WI38 (cell line): Measurements from ENCODE around the gene ZBTB7C.

Experiments used
- H3K4me3 ChIP-seq: 2 replicates; pipeline ENCODE4 v1.5.1; 2011; ENCODE audit warnings: low read depth, mild to moderate bottlenecking, control low read depth, low read length
- TF ChIP-seq, protein P1 (sequence below): IDR thresholded peaks from 2 replicates; pipeline ENCODE4 v1.5.1; 2012; ENCODE audit warnings: low read depth, mild to moderate bottlenecking, control low read depth, low read length

The ZBTB7C gene

DNA sequence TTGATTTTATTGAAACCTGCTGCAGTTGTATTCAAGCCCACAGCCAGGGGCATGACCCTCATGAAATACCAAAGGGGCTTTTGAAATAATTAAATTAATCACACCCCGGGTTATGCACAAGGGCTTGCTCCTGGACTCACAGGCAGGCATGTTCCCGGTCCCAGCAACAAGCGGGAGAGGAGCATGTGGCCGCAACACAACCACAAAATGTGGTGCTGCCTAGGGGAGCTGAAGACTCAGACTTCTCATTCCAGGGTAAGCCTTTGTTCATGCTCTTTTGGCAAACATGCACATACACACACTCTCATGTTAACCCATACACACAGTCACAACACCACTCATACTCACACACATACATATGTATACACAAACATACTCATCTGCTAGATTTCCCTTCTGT, 245.1 kb downstream of the ZBTB7C start:
- no peak overlapping the region for H3K4me3 ChIP-seq
- TF ChIP-seq, protein P1, sequence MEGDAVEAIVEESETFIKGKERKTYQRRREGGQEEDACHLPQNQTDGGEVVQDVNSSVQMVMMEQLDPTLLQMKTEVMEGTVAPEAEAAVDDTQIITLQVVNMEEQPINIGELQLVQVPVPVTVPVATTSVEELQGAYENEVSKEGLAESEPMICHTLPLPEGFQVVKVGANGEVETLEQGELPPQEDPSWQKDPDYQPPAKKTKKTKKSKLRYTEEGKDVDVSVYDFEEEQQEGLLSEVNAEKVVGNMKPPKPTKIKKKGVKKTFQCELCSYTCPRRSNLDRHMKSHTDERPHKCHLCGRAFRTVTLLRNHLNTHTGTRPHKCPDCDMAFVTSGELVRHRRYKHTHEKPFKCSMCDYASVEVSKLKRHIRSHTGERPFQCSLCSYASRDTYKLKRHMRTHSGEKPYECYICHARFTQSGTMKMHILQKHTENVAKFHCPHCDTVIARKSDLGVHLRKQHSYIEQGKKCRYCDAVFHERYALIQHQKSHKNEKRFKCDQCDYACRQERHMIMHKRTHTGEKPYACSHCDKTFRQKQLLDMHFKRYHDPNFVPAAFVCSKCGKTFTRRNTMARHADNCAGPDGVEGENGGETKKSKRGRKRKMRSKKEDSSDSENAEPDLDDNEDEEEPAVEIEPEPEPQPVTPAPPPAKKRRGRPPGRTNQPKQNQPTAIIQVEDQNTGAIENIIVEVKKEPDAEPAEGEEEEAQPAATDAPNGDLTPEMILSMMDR = no peak

DNA sequence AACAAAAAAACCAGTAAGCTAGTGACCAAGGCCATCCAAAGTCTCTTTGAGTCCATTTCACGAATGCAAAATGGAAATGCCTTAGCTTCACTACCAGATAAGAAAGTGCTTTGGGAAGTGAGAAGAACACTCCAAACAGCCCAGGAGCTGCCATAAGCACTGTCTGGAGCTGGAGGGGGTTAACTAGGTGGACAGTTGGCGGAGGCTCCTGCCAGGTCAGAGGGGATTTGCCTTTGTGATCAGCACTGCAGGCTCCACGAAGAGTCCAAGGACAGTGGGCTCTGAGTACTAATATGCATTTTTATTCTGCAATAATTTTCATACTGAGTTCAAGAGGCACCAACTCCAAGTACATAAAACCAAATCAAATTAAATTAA, 245.5 kb downstream of the ZBTB7C start:
- H3K4me3 ChIP-seq = no peak overlapping the region
- TF ChIP-seq, protein P1 = no peak

DNA sequence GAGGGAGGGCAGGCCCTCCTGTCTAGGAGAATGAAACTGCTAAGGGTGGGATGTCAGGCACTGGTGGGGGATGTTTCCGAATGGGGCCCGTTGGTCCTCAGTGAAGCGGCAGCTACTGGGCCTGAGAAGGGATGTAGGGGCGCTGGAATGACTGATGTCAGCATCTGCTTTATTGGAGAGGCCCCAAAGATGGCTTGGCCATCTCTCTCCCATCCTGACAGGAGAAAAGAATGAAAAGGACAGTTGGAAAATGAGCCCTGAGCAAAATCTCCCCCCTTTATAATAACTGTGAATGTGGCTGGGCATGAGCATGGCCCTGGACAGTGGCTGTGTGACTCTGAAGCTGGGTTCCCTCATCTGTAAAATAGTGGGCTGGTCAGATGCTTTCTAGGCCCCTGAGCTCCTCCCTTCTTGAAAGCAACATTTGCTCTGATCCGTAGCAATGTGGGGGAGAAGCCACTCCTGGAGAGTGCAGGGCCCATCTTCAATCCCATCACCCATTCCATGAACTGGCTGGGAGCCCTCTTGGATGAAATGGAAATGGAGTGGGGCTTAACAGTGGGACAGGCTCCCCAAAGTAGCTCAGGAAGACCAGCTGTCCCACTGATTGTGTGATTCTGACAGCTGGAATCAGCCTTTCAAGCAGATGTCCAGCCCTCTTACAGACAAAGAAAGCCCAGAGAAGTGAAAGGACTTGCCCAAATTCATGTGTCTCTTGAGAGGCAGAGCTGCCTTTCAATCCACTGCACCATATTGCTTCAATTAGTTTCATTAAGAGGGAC, 246.0 kb downstream of the ZBTB7C start:
- H3K4me3 ChIP-seq = no peak overlapping the region
- TF ChIP-seq, protein P1 = no peak

DNA sequence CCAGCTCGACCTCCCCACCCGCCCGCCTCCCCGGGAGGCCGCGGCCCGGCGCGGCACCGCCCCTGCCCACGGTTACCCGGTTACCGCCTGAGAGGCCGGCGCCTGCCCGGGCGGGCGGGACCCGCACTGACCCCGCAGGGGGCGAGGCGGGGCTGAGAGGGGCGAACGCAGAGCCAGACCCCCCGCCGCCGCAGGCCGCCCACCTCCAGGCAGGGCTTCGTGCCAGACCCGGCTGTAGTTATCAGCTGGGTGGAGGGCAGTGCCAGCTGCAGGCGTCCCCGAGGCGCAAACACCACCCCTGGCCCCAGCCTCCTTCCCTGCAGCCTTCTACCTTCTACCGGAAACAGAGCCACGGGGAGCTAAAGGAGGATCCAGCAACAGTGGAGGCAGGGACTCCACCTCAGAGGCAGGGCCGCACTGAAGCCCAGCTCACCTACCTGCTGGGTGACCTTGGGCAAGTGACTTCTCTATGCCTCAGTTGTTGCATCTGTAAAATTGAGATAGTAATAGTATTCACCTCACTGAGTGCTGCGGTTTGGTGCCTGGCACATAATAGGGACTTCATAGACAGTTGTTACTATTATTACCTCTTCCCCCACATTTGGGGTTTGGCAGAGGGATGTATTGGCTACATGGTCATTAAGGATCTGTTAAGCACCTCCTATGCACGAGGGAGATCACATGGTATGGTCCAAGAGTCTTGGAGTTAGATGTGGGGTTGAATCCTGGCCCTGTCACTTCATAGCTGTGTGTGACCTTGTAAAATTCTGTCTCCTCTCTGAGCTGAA, 247.1 kb downstream of the ZBTB7C start:
- peak overlapping the region; percentile 48 for H3K4me3 ChIP-seq
- TF ChIP-seq, protein P1 = no peak

DNA sequence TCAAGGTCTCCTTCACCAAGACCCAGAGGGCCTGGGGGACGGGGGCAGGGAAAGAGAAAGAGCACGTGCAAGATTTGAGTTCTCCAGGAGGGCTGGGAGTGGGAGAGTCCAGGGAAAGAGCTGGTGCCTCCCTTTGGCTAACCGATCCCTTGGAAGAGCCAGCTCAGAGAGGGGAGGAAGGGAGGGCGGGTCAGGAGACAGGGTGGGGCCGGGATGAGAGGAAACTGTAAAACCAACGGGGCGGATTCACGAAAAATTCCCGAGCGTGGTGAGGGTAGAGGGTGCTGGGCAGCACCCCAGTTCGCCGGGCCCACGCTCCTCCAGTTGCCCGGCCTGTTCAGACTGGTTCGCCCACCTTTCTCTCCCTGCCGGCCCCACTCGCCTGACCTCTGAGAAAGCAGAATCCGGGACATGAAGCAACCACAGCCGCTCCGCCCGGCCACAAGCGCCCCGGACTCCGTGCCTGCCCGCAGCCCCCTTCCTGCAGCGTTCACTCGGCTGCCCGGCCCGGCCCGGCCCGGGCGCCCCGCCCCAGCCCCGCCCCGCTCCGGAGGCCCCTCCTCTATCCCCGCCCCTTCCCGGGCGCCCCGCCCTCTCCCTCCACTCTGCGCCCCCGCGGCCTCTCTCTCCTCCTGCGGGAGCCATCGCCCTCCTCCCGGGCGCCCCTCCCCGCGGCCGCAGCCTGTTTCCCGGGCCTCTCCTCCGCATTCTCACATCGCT, 247.8 kb downstream of the ZBTB7C start:
- peak overlapping the region; percentile 48 for H3K4me3 ChIP-seq
- TF ChIP-seq, protein P1 = no peak

DNA sequence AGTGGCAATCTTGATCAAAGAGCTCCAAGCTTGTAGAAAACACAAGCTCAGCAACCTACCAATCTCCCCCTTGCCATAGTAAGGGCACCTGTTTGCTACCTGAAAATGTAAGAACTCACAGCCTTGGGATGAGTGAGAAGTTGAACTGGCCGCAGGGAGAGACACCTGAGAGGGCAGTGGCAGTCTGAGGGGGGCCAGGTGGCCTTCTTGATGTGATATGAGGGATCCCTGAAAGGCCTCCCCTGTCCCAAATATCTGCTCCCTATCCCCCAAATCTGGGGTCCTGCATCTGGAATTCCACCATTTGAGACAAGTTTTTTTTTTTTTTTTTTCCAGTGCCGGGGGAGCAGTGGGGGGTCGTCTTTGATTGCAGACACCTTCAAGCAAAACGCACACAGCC, 248.6 kb downstream of the ZBTB7C start:
- TF ChIP-seq, protein P1 = no peak
- H3K4me3 ChIP-seq = no peak overlapping the region
